Right lobe of liver (tissue), 6 donors: Measurements from ENCODE around the gene GUK1. TPM values are rescaled to one million over a fixed set of nuclear protein-coding genes. Genes with fewer than 3 reads are reported as not detected.
A peak's percentile ranks its signal among the peaks of the same experiment; 100 is the strongest.

Experiments used
- ATAC-seq, 4 donors: fragments of 200-7000 bp; cut with Tn5 transposase; one replicate each; pipeline ENCODE4 v1.9.1; 2020; ENCODE audit warnings: mild to moderate bottlenecking in 4 of 4, moderate library complexity in 4 of 4
- DNase-seq, 3 donors: peaks; one replicate each; pipeline ENCODE4 v3.0.0-alpha.2; 2020
- H3K27ac ChIP-seq, 3 donors: fragments of 200-600 bp; one replicate each; pipeline ENCODE4 v1.8.0; 2022
- H3K27me3 ChIP-seq, 2 donors: fragments of 200-600 bp; one replicate each; pipeline ENCODE4 v1.8.0; 2022
- H3K36me3 ChIP-seq, 4 donors: fragments of 200-600 bp; sonication (generic) in 1 of 4; one replicate each; pipeline versions ENCODE4 v1.5.1 to v1.8.0; 2017 to 2022; ENCODE audit warnings: control low read depth in 1 of 4
- H3K4me1 ChIP-seq, 4 donors: fragments of 200-600 bp; sonication (generic) in 1 of 4; one replicate each; pipeline versions ENCODE4 v1.5.1 to v1.8.0; 2017 to 2022; ENCODE audit warnings: control low read depth in 1 of 4
- H3K4me3 ChIP-seq, 3 donors: fragments of 200-600 bp; one replicate each; pipeline ENCODE4 v1.8.0; 2022
- H3K9me3 ChIP-seq, 4 donors: fragments of 200-600 bp; sonication (generic) in 1 of 4; one replicate each; pipeline versions ENCODE4 v1.5.1 to v1.8.0; 2017 to 2022; ENCODE audit warnings: control low read depth in 1 of 4
- CTCF ChIP-seq, 4 donors: fragments of 200-600 bp in 3 of 4; fragments of 450-650 bp in 1 of 4; IDR thresholded peaks; one replicate each; pipeline versions ENCODE4 v1.5.1 to v1.8.0; 2016 to 2022; ENCODE audit warnings: antibody characterized with exemption in 4 of 4, mild to moderate bottlenecking in 2 of 4
- POLR2A ChIP-seq: fragments of 450-650 bp; IDR thresholded peaks from one replicate; pipeline ENCODE4 v1.6.1; 2017; ENCODE audit warnings: antibody characterized with exemption, mild to moderate bottlenecking
- WGBS: methylation state at CpG from one replicate; pipeline ENCODE4 v1.1.6; 2018; ENCODE audit warnings: low coverage, low lambda C conversion rate; ENCODE audit not compliant: insufficient coverage; ENCODE audit errors: missing lambda C conversion rate; 5-methylcytosine and 5-hydroxymethylcytosine counted together
- intact Hi-C, 2 donors: fragments of 100-400 bp; cut with DNase I; formaldehyde crosslinking; loops; one replicate each; pipeline versions ENCODE4 v1.11.2 to v1.14.1; 2022
- microRNA-seq, 2 donors: library from miRNA; unstranded; fragments of <30 nt; microRNA quantifications; one replicate each; pipeline ENCODE4, GENCODE V29; 2019 to 2020
- small RNA-seq, 2 experiments: library from RNA; depleted of rRNA; stranded (forward); fragments of <200 nt; gene quantifications; one replicate each; pipeline ENCODE3, GENCODE V24; 2016
- total RNA-seq, 6 experiments: library from RNA; depleted of rRNA in 2 of 6; stranded (reverse); fragments of >200 nt in 2 of 6; fragmentation: NEBNext Ultra II Directional in 3 of 6; extraction: Animal tissue kit (Norgen Biotek cat#: 25700) in 3 of 6; gene quantifications; one replicate each; pipeline versions ENCODE4 v1.1.0 to v1.2.4, GENCODE V29; 2016 to 2023
- donor health status: DM: no; HTN: yes; CAD: no.
- donor health status: DM: no; HTN: no; CAD: no.
- donor health status: DM: no; HTN: no; CAD: no.
- donor health status: DM: no; HTN: yes; CAD: no.
- donor health status: DM: no; HTN: yes; CAD: no.

GUK1 gene
- total RNA-seq, 6 experiments from 2014 or later: 78.0 to 235 (median 108) TPM

- DNase-seq: no peak
- no peak overlapping the region for H3K27ac ChIP-seq
- 84% methylated on average over 5 of the region's 5 CpGs for WGBS
Measured at GRCh38 chr1:228190778-228191177, 50.7 kb downstream of the GUK1 start.

GRCh38 chr1:228194436-228194835, 54.4 kb downstream of the GUK1 start:
- Histone ChIP-seq H3K4me3 (no peak overlapping the region), H3K27ac (no peak overlapping the region), H3K4me1 (no peaks in the 10 kb centered on the region), H3K9me3 (no peaks in the 10 kb centered on the region), H3K27me3 (no peaks in the 10 kb centered on the region), H3K36me3 (no peaks in the 10 kb centered on the region)
- 78% methylated on average over 3 of the region's 3 CpGs for WGBS
- intact Hi-C loops: no loop called here
- TF ChIP-seq CTCF (IDR thresholded peaks at IDR 0.05): no peak
- TF ChIP-seq POLR2A: no peak
- DNase-seq (no peak), ATAC-seq (no peak)

More at GRCh38 chr1:228190778-228191177, 50.7 kb downstream of the GUK1 start:
- Histone ChIP-seq H3K36me3 (no peaks in the 10 kb centered on the region), H3K9me3 (no peaks in the 10 kb centered on the region), H3K27me3 (no peaks in the 10 kb centered on the region), H3K4me3 (no peak overlapping the region), H3K4me1 (no peaks in the 10 kb centered on the region)
- no peak for TF ChIP-seq POLR2A
- no peak for TF ChIP-seq CTCF (IDR thresholded peaks at IDR 0.05)
- ATAC-seq: no peak
- intact Hi-C loops: no loop called here

GRCh38 chr1:228194921-228195812, 55.1 kb downstream of the GUK1 start:
- 83% methylated on average over 8 of the region's 8 CpGs for WGBS
- Histone ChIP-seq H3K9me3 (no peaks in the 10 kb centered on the region), H3K36me3 (no peaks in the 10 kb centered on the region), H3K4me3 (no peak overlapping the region), H3K27ac (no peak overlapping the region), H3K27me3 (no peaks in the 10 kb centered on the region), H3K4me1 (no peaks in the 10 kb centered on the region)
- intact Hi-C loops: no loop called here
- no peak for ATAC-seq
- no peak for TF ChIP-seq POLR2A
- TF ChIP-seq CTCF (IDR thresholded peaks at IDR 0.05): no peak
- DNase-seq: peak in 1 of 3 donors; percentile 0

- Histone ChIP-seq H3K27me3 (no peaks in the 10 kb centered on the region), H3K27ac (no peak overlapping the region), H3K36me3 (no peaks in the 10 kb centered on the region), H3K4me3 (no peak overlapping the region), H3K9me3 (no peaks in the 10 kb centered on the region), H3K4me1 (no peaks in the 10 kb centered on the region)
- intact Hi-C loops: no loop called here
- 97% methylated on average over 3 of the region's 4 CpGs for WGBS
- no peak for TF ChIP-seq CTCF (IDR thresholded peaks at IDR 0.05)
- TF ChIP-seq POLR2A: no peak
- ATAC-seq (no peak), DNase-seq (no peak)
Measured at GRCh38 chr1:228197555-228198147, 57.6 kb downstream of the GUK1 start.

Small RNA genes lying within 50 kb of the gene (microRNA-seq; reads per million reads assigned to microRNA genes)
- 1.3 to 1.4 reads per million in 2 donors for gene MIR3620

Small RNA genes lying within 50 kb of the gene (small RNA-seq; reads per million reads assigned to genes)
- 0 reads per million in 2 experiments for gene AL359510.1

Other genes with a start within 250 kb of the GUK1 start
- under 1 TPM in 5 of 6 experiments, not detected in 1; 0.09 to 0.19 (median 0.10) TPM for gene WNT9A, start 192.3 kb upstream of the GUK1 start, total RNA-seq
- gene WNT3A, start 133.3 kb upstream of the GUK1 start, total RNA-seq: not detected
- gene ARF1, start 57.6 kb upstream of the GUK1 start, total RNA-seq: 100 to 1,000 TPM; 143 to 261 (median 193) TPM
- 1 to 10 TPM; 3.4 to 6.3 (median 5.2) TPM for gene C1orf35, start 37.0 kb upstream of the GUK1 start, total RNA-seq
- gene MRPL55, start 31.0 kb upstream of the GUK1 start, total RNA-seq: 10 to 100 TPM; 24.2 to 75.9 (median 38.0) TPM
- under 1 TPM in 5 of 6 experiments, not detected in 1; 0.12 to 0.44 (median 0.16) TPM for gene GJC2, start 9.7 kb downstream of the GUK1 start, total RNA-seq
- 1 to 10 TPM; 5.1 to 8.0 (median 6.1) TPM for gene IBA57, start 25.5 kb downstream of the GUK1 start, total RNA-seq
- gene OBSCN, start 67.8 kb downstream of the GUK1 start, total RNA-seq: 1 to 10 TPM in 5 of 6 experiments, under 1 TPM in 1; 0.43 to 3.5 (median 2.0) TPM